AG09309 (cell line): ENCODE results near the gene SEMA4F.
"Not testable (repeated sequence)": the region's sequence is repeated elsewhere in the genome, so short reads cannot be mapped to it uniquely, and the experiment has no call there.

ENCODE experiments used
- DNase-seq: peaks from one replicate; pipeline ENCODE4 v3.0.0-alpha.2; 2010; ENCODE audit warnings: low read depth
- H3K4me3 ChIP-seq: 2 replicates; pipeline ENCODE4 v1.5.1; 2011; ENCODE audit warnings: mild to moderate bottlenecking, low read depth, low read length, moderate library complexity; ENCODE audit not compliant: control insufficient read depth
- TF ChIP-seq, protein P1 (sequence below): IDR thresholded peaks from 2 replicates; pipeline ENCODE4 v1.5.1; 2011; ENCODE audit warnings: mild to moderate bottlenecking, low read depth, low read length, inconsistent platforms; ENCODE audit not compliant: insufficient read depth, control insufficient read depth; ENCODE audit errors: missing control alignments

The SEMA4F gene

DNA sequence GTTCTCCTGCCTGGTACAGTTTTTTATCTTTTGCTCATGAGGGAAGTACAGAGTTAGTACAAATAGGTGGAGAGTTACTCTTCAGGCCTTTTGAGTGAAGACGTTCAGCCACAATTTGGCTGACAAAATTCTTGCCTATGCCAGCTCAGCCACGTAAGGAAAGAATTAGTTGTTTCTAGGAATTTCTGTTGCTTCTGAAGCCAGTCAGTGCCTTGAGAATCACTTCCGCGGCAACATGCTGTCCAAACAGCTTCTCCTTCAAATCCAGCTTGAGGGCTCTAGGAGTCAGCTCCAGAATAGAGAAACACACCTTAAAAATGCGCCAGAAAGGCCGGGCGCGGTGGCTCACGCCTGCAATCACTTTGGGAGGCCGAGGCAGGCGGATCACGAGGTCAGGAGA lies 33.4 kb upstream of the SEMA4F start:
- no peak overlapping the region for H3K4me3 ChIP-seq
- no peak for DNase-seq
- TF ChIP-seq, protein P1, sequence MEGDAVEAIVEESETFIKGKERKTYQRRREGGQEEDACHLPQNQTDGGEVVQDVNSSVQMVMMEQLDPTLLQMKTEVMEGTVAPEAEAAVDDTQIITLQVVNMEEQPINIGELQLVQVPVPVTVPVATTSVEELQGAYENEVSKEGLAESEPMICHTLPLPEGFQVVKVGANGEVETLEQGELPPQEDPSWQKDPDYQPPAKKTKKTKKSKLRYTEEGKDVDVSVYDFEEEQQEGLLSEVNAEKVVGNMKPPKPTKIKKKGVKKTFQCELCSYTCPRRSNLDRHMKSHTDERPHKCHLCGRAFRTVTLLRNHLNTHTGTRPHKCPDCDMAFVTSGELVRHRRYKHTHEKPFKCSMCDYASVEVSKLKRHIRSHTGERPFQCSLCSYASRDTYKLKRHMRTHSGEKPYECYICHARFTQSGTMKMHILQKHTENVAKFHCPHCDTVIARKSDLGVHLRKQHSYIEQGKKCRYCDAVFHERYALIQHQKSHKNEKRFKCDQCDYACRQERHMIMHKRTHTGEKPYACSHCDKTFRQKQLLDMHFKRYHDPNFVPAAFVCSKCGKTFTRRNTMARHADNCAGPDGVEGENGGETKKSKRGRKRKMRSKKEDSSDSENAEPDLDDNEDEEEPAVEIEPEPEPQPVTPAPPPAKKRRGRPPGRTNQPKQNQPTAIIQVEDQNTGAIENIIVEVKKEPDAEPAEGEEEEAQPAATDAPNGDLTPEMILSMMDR, result no peak

DNA sequence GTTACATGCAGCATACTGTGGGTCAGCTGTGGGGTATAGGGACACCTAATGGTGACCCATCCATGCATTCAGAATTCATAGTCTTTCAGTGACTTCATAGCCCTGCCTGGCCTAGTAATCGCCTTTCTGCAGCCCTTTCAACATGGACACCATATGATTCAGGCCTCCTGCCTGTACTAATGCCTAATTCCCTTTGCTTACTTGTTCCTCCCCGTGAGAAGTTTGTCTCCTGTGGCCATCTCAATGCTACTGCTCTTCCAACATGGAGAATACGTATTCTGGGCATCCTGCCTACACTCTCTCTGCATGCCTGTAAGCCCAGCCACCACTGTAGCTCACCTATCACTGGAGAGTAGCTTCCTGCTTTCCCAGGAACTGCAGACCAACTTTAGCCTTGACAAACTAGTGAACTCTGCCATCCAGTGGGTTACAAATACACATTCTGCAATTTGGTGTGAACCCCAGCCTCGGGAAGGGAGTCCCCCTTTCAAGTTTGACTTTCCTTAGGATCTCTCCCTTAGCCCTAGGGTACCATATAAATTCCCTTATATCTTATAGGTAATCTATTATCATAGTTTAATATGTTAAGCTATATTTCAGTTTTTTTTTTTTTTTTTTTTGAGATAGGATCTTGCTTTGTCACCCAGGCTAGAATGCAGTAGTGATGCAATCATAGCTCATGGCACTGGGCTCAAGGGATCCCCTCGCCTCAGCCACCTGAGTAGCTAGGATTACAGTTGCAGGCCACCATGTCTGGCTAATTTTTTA lies 28.2 kb upstream of the SEMA4F start:
- DNase-seq, result no peak
- TF ChIP-seq, protein P1, result no peak
- H3K4me3 ChIP-seq, result no peak overlapping the region

DNA sequence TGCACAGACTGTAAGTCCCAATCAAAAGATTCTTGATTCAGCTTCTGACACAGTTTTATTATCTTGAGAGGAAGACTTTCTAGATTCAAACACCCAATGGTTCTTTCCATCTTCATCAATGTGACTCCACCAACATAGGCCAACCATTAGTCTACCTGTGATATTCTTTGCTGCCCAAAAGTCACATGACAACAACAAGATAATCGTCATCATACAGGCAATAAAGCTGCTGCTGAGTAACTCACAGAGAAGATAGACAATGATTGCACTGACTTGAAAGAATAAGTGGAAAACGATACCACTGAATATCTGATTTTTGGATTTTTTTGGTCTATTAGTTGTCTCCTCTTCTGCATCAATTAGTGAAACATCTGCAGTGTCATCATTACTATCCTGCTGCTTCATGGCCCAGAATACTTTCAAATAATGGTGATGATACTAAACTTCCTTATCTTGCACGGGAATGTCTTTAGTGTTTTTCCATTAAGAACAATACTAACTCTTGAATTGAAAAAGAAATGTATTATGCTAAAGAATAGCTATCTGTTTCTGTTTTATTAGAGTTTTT lies 25.4 kb upstream of the SEMA4F start:
- TF ChIP-seq, protein P1, result no peak
- no peak overlapping the region for H3K4me3 ChIP-seq
- no peak for DNase-seq

DNA sequence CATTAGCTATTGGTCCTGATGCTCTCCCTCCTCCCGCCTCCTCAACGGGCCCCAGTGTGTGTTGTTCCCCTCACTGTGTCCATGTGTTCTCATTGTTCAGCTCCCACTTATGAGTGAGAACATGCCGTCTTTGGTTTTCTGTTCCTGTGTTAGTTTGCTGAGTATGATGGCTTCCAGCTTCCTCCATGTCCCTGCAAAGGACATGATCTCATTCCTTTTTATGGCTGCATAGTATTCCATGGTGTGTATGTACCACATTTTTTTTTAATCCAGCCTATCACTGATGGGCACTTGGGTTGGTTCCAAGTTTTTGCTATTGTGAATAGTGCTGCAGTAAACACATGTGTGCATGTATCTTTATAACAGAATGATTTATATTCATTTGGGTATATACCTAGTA lies 23.6 kb upstream of the SEMA4F start:
- DNase-seq, result not testable (repeated sequence)

DNA sequence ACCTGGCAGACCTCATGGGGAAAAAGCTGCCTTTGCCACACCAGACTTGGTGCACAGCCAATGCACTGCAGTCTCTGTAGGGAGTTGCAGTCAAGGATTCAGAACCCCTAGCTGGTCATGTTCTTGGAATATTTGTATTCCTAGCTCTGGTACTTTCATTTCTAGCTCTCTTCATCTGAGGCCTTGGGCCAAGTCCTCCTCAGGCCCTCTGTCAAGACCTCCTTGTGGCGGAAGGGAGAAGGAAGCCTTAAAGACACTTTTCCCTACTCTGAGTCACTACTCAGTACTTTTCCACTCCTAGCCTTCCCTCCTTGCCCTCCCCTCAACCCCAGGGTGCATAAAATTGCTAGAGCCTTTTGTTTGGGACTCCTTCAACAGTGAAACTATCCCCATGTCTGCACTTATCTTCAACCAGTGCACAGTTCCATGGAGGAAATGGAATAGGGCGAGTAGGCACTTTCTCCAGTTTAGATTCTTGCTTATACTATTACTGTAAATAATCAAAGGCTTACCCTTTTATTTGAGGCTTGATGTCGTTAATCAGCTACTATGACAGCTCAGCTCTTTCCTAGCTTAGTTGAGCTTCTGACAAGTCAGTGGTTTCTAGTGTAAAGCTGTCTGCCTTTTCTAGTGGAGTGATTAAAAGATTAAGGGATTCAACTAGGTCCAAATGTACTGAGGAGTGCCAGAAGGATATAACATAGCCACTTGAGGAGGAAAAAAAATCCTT lies 21.7 kb upstream of the SEMA4F start:
- H3K4me3 ChIP-seq, result no peak overlapping the region
- DNase-seq, result no peak
- TF ChIP-seq, protein P1, result no peak

More for the DNA sequence above, 23.6 kb upstream of the SEMA4F start:
- H3K4me3 ChIP-seq, result not testable (repeated sequence)

DNA sequence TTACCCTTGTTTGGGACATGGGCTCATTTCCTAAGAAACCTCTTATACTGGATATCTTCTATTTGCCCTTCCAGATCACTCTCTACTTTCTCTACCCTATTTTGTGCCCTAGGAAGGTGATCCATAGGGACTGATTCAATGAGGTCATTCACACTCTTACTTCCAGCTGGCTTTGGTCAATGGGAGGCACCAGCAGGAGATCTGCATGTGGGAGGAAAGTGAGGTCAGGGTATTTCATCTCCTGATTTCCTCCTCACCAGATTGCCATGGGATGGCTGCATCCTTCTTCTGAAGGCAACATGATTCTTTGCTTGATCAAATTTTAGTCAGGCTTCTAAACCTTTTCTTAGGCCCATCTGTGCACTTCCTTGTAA lies 21.1 kb upstream of the SEMA4F start:
- TF ChIP-seq, protein P1, result no peak
- no peak for DNase-seq
- no peak overlapping the region for H3K4me3 ChIP-seq

DNA sequence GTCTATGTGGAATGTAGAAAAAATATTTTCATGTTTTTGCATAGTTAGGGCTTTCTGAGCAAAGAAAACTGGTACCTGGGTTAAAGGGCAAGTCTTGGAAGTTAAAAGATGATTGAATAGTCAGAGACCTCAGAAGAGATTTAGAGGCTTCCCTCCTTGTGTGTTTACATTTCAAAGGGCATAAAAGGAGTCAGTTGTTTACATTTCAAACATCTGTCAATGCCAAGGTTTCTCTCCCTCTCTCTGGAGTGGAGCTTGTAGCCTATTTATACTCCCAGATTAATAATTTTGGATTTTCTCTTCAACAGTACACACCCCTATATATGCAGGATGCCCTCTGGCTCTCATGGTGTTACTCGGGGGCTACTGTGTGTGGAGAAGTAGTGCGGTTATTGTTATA lies 14.5 kb upstream of the SEMA4F start:
- no peak for DNase-seq
- TF ChIP-seq, protein P1, result no peak
- H3K4me3 ChIP-seq, result no peak overlapping the region
